Fibroblast of the aortic adventitia (primary cell): ENCODE measurements around the gene TVP23C. TPM values are rescaled to one million over a fixed set of nuclear protein-coding genes. Genes with fewer than 3 reads are reported as not detected.
A peak's percentile ranks its signal among the peaks of the same experiment; 100 is the strongest.

Experiments
- DNase-seq: peaks from one replicate; pipeline ENCODE4 v3.0.0-alpha.2; 2010; ENCODE audit warnings: low read depth
- H3K4me3 ChIP-seq: 2 replicates; pipeline ENCODE4 v1.5.1; 2011; ENCODE audit warnings: low read depth, mild to moderate bottlenecking, control low read depth, low read length, moderate library complexity
- CTCF ChIP-seq: IDR thresholded peaks from 2 replicates; pipeline ENCODE4 v1.5.1; 2011; ENCODE audit warnings: mild to moderate bottlenecking, low read length, control low read depth, inconsistent platforms; ENCODE audit not compliant: insufficient read depth
- total RNA-seq: library from RNA; depleted of rRNA; stranded (reverse); fragments of >200 nt; gene quantifications from 2 replicates; pipeline ENCODE4 v1.2.3, GENCODE V29; 2012; ENCODE audit warnings: low replicate concordance

Gene TVP23C
- total RNA-seq, 1 donor = 22.6 TPM

DNA sequence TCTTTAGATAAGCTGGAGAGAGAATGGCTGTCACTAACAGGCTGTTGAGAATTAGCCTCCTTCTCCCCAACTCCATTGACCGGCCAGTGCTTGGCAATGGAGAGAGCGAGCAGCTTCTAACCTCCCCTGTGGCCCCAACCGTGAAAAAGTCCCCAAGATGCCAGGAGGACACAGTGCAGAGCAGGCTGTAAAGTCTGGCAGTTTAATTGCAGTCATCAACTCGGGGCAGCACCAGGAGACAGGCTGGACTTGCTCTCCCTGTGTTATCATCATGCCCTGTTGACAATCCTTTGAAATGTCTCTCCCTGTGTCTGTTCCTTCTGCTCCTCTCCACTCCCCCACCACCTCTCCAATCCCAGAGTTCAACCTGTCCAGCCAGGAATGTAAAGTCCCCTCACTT, 95.2 kb downstream of the TVP23C start:
- no peak for DNase-seq
- no peak for TF ChIP-seq CTCF

DNA sequence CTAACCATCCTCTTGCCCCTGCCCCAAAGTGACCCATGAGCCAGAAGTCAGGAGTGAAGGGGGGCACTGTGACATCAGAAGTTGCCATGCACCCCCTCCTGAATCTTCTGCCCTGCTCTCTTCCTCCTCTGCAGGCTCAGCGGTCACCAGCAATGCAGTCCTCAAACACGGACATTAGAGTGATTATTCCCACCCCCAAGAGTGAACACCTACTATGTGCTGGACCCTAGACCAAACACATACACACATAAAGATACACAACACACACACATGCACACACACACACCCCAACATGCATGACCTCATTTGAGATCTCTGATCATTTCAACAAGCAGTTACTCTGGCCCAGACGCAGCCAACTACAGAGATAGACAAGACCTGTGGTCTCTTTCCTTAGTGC, 95.7 kb downstream of the TVP23C start, which contains the start of gene CDRT4:
TSS of gene CDRT4 (minus strand) at position 30 of the 400 bp plus-strand sequence. CDS start 27,383 bp downstream, outside the sequence.
- H3K4me3 ChIP-seq = no peak within 1 kb of the TSS
- TF ChIP-seq CTCF = no peak
- DNase-seq = no peak

More for the DNA sequence above, 95.2 kb downstream of the TVP23C start:
- no peak overlapping the region for H3K4me3 ChIP-seq

- no peak overlapping the region for H3K4me3 ChIP-seq
- TF ChIP-seq CTCF = no peak
- DNase-seq = no peak
Observed at GRCh38 chr17:15466131-15466530, 97.2 kb downstream of the TVP23C start.

- no peak overlapping the region for H3K4me3 ChIP-seq
- no peak for TF ChIP-seq CTCF
- DNase-seq = no peak
Observed at GRCh38 chr17:15465045-15465701, 98.1 kb downstream of the TVP23C start.

DNA sequence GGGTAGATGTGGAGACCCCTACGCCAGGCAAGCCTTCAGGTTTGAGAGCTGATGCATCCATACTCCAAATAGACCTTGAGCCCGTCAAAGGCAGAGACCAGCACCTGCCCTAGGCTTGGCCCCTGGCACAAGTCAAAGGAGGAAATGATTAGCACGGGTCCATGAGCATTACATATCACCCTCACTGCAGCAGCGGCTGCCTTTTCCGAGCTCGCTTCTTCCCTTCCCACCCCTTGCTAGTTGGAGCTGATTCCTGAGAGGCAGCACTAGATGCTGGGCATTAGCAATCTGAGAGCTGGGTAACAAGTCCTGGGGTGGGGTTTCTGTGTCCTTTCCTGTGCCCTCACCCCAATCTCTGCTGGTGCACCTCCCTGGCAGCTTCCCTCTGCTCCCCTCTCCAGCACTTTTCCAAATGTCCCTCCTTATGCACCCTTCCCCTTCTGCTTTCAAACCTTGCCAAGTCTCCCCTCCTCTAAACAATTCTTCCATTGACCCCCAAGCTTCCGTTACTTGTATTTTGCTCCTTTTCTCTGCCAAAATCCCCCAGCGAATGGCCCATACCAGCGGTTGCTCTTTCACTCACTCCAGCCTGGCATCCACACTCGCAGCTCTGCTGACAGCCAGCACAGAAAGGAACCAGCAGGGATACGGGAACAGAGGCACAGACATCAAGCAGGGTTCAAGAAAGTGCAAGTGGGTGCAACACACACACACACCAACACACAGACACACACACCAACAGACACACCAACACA, 98.9 kb downstream of the TVP23C start:
- no peak for DNase-seq
- no peak overlapping the region for H3K4me3 ChIP-seq
- no peak for TF ChIP-seq CTCF

DNA sequence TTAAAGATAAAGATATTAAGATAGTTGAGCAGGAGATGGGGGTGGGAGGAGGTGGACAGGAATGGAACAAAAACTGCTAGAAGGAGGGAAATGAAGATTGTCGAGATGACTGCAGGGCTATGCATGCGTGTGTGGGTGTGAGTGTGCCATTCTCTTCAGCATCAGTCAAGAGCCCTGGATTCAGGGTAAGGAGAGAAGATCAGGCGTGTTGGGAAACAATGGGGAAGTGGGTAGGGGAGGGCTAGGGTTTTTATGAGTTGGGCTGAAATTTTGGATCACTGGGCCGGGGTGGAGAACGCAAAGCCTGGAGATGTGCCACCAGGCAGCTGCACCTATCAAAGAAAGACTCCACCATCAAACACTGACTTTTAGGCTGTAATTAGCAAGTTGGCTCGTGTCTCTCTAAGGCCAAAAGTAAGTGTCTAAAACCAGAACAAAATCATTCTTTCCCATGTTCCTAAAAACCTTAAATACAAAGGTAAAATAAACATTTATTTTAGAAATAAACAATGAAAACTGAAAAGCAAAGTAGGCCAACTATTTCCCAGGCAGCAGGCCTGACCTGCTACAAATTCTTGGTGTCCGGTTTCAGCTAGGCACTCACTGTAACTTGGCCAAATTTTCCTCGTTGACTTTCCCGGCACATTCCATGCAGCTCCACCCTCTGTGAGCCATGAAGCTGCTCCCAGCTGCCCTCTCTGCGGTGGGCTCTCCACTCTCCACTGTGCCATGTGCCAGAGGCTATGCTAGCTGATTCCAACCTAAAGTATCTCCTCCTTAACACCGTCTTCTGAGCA, 100.1 kb downstream of the TVP23C start:
- peak; percentile 90 for DNase-seq
- H3K4me3 ChIP-seq = no peak overlapping the region
- TF ChIP-seq CTCF = no peak
